Inflammatory macrophage treated with lipopolysaccharide for 1 hour (primary cell): ENCODE results near the gene PIKFYVE.
"Not testable (repeated sequence)": the region's sequence is repeated elsewhere in the genome, so short reads cannot be mapped to it uniquely, and the experiment has no call there.

Experiments
- DNase-seq, 2 donors: peaks; one replicate each; pipeline ENCODE4 v3.0.0-alpha.2; 2020 to 2022

PIKFYVE gene

GRCh38 chr2:208265801-208266552, at the start of gene PIKFYVE:
Gene PIKFYVE (plus strand): TSS chr2:208266255. CDS start chr2:208271520, 5,265 bp downstream.
- peak; percentile 95 to 96 for DNase-seq

- DNase-seq = not testable (repeated sequence)
Measured at GRCh38 chr2:208221873-208222272, 44.2 kb upstream of the PIKFYVE start.

- no peak for DNase-seq
Measured at GRCh38 chr2:208222351-208222750, 43.7 kb upstream of the PIKFYVE start.

GRCh38 chr2:208224802-208225201, 41.3 kb upstream of the PIKFYVE start:
- no peak for DNase-seq

- DNase-seq = no peak
Measured at GRCh38 chr2:208227581-208228232, 38.3 kb upstream of the PIKFYVE start.

- no peak for DNase-seq
Measured at GRCh38 chr2:208228476-208228875, 37.6 kb upstream of the PIKFYVE start.

GRCh38 chr2:208234786-208235185, 31.3 kb upstream of the PIKFYVE start:
- DNase-seq = no peak

- DNase-seq = no peak
Measured at GRCh38 chr2:208235860-208236259, 30.2 kb upstream of the PIKFYVE start.

GRCh38 chr2:208239770-208240493, 26.1 kb upstream of the PIKFYVE start:
- no peak for DNase-seq

GRCh38 chr2:208240619-208241209, 25.3 kb upstream of the PIKFYVE start:
- no peak for DNase-seq

- DNase-seq = no peak
Measured at GRCh38 chr2:208244422-208244821, 21.6 kb upstream of the PIKFYVE start.

GRCh38 chr2:208245746-208246145, 20.3 kb upstream of the PIKFYVE start:
- no peak for DNase-seq

- no peak for DNase-seq
Measured at GRCh38 chr2:208248601-208249000, 17.5 kb upstream of the PIKFYVE start.

- DNase-seq = no peak
Measured at GRCh38 chr2:208249296-208249695, 16.8 kb upstream of the PIKFYVE start.

- peak; percentile 45 to 53 for DNase-seq
Measured at GRCh38 chr2:208250388-208250787, 15.7 kb upstream of the PIKFYVE start.

GRCh38 chr2:208251098-208251497, 15.0 kb upstream of the PIKFYVE start:
- DNase-seq = no peak

GRCh38 chr2:208252716-208253492, 13.2 kb upstream of the PIKFYVE start:
- DNase-seq = peak; percentile 26 to 42

- no peak for DNase-seq
Measured at GRCh38 chr2:208253600-208254117, 12.4 kb upstream of the PIKFYVE start.

GRCh38 chr2:208254118-208254870, 11.8 kb upstream of the PIKFYVE start:
- peak; percentile 52 to 80 for DNase-seq

- peak; percentile 90 to 97 for DNase-seq
Measured at GRCh38 chr2:208254871-208255556, 11.0 kb upstream of the PIKFYVE start, which contains the start of gene IDH1. Gene IDH1 (minus strand): TSS chr2:208255071. CDS start chr2:208251551, 3,520 bp downstream.
